Measurements from ENCODE around the gene GPR52. TPM values are rescaled to one million over a fixed set of nuclear protein-coding genes. Genes with fewer than 3 reads are reported as not detected.

GPR52 gene
- total RNA-seq, 3 donors from 2014 or later = 1.6 to 4.7 (median 2.9) TPM

GRCh38 chr1:174466607-174467006, 18.8 kb downstream of the GPR52 start:
- ATAC-seq (no peak), DNase-seq (no peak)
- no peak for TF ChIP-seq CTCF (IDR thresholded peaks at IDR 0.05)
- intact Hi-C loops (cut with DNase I, micrococcal nuclease) = no loop called here
- Histone ChIP-seq H3K4me3 (no peak overlapping the region), H3K4me1 (ENCODE audit: low read depth) (no peaks in the 10 kb centered on the region), H3K36me3 (ENCODE audit: low read depth) (no peaks in the 10 kb centered on the region), H3K9me3 (no peaks in the 10 kb centered on the region)

GRCh38 chr1:174469052-174469451, 21.3 kb downstream of the GPR52 start:
- H3K4me3 ChIP-seq = no peak overlapping the region
- no peak for DNase-seq
- H3K4me1 ChIP-seq (ENCODE audit: low read depth) = no peaks in the 10 kb centered on the region
- H3K9me3 ChIP-seq = no peaks in the 10 kb centered on the region
- ATAC-seq = no peak
- H3K36me3 ChIP-seq (ENCODE audit: low read depth) = no peaks in the 10 kb centered on the region
- intact Hi-C loops (cut with DNase I, micrococcal nuclease) = no loop called here
- no peak for TF ChIP-seq CTCF (IDR thresholded peaks at IDR 0.05)

DNA sequence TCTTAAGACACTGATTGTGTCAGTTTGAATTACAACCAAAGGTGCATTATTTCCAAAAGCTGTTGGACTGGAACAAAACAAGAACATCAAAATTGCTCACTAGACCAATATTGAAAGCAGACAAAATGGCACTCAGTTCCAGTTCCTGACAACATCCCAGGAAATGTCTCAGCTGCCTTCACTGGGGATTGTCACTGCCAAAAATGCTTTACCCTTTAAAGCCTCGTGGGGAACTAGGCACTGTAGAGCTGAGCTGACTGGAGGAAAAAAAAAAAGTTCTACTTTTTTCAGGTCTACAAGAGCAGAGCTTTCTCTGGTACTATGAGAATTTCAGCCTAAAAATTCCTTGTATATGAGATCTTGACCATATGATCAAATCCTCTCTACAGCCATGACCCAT, 21.9 kb downstream of the GPR52 start:
- Histone ChIP-seq H3K9me3 (no peaks in the 10 kb centered on the region), H3K36me3 (ENCODE audit: low read depth) (no peaks in the 10 kb centered on the region), H3K4me3 (no peak overlapping the region), H3K4me1 (ENCODE audit: low read depth) (no peaks in the 10 kb centered on the region)
- DNase-seq (no peak), ATAC-seq (no peak)
- intact Hi-C loops (cut with DNase I, micrococcal nuclease) = no loop called here
- TF ChIP-seq CTCF (IDR thresholded peaks at IDR 0.05) = no peak

DNA sequence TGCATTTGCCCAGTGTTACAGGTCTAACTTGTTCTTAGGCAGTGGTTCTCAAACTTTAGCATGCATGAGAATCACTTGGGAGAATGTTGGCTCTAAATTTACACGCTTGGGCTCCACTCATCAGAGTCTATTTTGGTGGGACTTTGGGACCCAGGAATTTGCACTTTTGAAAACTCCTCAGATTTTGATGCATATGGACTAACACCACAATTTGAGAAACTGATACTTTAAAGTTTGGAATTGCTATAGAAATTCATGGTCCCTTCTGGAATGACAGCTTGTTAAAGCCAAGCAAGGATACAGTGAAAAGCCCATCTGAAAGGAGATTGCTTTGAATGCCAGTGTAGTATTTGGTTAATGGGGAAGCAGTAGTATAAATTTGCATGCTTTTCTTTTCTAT, 31.5 kb downstream of the GPR52 start:
- Histone ChIP-seq H3K9me3 (no peaks in the 10 kb centered on the region), H3K4me1 (ENCODE audit: low read depth) (no peaks in the 10 kb centered on the region), H3K36me3 (ENCODE audit: low read depth) (no peaks in the 10 kb centered on the region), H3K4me3 (no peak overlapping the region)
- intact Hi-C loops (cut with DNase I, micrococcal nuclease) = no loop called here
- DNase-seq (no peak), ATAC-seq (no peak)
- no peak for TF ChIP-seq CTCF (IDR thresholded peaks at IDR 0.05)

DNA sequence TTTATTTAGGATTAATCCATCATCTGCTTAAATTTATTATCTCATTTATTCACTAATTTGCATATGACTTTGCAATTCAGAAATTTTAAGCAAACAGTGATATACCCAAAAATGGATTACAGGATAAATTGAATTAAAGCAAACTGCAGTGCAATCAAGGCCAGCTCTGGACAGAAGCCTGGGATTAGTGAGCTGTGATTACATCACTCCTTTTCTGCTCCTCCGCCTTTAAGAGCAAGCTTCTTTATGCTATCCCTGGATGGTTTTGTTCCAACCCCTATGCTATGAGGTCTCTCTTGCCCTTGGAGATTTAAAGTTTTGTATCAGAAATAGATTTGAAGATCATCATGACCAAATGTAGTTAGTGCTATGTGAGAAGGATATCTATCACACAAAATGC, 32.6 kb downstream of the GPR52 start:
- no peaks in the 10 kb centered on the region for H3K36me3 ChIP-seq (ENCODE audit: low read depth)
- no peaks in the 10 kb centered on the region for H3K4me1 ChIP-seq (ENCODE audit: low read depth)
- no peaks in the 10 kb centered on the region for H3K9me3 ChIP-seq
- no peak for ATAC-seq
- TF ChIP-seq CTCF (IDR thresholded peaks at IDR 0.05) = no peak
- intact Hi-C loops (cut with DNase I, micrococcal nuclease) = no loop called here
- H3K4me3 ChIP-seq = no peak overlapping the region
- no peak for DNase-seq

DNA sequence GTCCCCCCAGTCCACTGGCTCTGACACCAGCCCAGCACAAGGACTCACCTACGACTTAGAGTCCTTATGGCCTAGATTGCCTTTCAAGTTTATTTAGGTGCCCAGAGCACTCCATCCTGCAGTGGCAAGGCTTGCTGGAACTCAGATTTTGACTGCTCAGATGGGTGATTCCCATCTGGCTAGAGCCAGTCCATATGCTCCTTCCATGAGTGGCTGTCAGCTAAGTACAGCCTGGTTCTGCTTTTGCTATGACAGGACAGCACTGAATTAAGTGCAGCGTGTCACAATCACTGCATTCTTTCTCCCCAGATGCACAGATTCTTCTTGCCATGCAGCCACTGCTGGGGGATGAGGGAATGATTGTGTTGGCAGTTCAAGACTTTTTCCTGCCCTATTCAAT, 43.8 kb downstream of the GPR52 start:
- Histone ChIP-seq H3K4me3 (no peak overlapping the region), H3K9me3 (peaks cover 4% of the 10 kb centered on the region), H3K4me1 (ENCODE audit: low read depth) (no peaks in the 10 kb centered on the region), H3K36me3 (ENCODE audit: low read depth) (no peaks in the 10 kb centered on the region)
- intact Hi-C loops (cut with DNase I, micrococcal nuclease) = no loop called here
- no peak for TF ChIP-seq CTCF (IDR thresholded peaks at IDR 0.05)
- ATAC-seq (no peak), DNase-seq (no peak)

Measured in mucosa of descending colon (tissue), 3 donors.